DOHH2 (cell line): ENCODE measurements around the gene TTF1.

Experiments used
- EZH2phosphoT487 ChIP-seq: fragments of 200-600 bp; sonication (generic); IDR thresholded peaks from 2 replicates; pipeline ENCODE4 v1.6.1; 2017; ENCODE audit warnings: borderline replicate concordance, mild to moderate bottlenecking, antibody characterized with exemption, low read length, moderate library complexity, mixed read lengths
- TF ChIP-seq, protein P1 (sequence below): fragments of 200-600 bp; sonication (generic); IDR thresholded peaks from one replicate; pipeline ENCODE4 v1.5.1; 2014; ENCODE audit warnings: antibody characterized with exemption, mild to moderate bottlenecking, low read depth, low read length; ENCODE audit not compliant: poor library complexity, severe bottlenecking

DNA sequence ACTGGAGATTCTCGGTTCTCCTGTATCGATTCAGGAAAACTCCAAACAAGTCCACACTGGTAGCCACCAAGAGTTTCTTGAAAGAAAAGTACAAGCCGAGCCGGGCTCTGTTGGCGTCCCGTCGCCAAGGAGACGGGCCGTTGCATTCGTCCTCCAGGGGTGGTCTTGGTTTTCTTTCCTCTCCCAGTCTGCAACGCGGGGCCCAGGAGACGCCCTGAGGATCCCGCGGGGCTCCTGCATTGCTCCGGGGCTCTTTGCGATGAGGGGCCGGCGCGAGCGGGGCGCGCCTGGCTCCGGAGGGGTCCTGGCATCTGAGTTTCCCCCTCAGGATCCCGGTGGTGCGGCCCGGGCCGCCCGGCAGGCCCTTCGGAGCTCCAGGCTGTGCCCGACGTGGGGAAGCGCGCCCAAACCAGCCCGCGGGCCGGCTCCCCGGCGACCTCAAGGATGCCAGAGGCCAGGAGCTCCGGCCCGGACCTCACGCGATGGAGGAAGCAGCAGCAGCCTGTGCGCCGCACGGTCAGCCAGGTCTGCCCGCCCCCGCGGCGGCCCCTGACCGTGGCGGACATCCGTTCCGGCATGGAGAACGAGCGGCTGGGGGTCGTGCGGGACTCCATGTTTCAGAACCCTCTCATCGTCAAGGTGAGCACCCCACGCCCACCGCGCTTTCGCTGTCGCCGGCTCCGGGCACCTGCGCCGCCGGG is 3.3 kb upstream of the TTF1 start, which contains the start of gene CFAP77:
- TF ChIP-seq, protein P1, sequence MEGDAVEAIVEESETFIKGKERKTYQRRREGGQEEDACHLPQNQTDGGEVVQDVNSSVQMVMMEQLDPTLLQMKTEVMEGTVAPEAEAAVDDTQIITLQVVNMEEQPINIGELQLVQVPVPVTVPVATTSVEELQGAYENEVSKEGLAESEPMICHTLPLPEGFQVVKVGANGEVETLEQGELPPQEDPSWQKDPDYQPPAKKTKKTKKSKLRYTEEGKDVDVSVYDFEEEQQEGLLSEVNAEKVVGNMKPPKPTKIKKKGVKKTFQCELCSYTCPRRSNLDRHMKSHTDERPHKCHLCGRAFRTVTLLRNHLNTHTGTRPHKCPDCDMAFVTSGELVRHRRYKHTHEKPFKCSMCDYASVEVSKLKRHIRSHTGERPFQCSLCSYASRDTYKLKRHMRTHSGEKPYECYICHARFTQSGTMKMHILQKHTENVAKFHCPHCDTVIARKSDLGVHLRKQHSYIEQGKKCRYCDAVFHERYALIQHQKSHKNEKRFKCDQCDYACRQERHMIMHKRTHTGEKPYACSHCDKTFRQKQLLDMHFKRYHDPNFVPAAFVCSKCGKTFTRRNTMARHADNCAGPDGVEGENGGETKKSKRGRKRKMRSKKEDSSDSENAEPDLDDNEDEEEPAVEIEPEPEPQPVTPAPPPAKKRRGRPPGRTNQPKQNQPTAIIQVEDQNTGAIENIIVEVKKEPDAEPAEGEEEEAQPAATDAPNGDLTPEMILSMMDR = no peak
- no peak for TF ChIP-seq EZH2phosphoT487
